ENCODE measurements around the gene SIGLEC9.

SIGLEC9 gene

DNA sequence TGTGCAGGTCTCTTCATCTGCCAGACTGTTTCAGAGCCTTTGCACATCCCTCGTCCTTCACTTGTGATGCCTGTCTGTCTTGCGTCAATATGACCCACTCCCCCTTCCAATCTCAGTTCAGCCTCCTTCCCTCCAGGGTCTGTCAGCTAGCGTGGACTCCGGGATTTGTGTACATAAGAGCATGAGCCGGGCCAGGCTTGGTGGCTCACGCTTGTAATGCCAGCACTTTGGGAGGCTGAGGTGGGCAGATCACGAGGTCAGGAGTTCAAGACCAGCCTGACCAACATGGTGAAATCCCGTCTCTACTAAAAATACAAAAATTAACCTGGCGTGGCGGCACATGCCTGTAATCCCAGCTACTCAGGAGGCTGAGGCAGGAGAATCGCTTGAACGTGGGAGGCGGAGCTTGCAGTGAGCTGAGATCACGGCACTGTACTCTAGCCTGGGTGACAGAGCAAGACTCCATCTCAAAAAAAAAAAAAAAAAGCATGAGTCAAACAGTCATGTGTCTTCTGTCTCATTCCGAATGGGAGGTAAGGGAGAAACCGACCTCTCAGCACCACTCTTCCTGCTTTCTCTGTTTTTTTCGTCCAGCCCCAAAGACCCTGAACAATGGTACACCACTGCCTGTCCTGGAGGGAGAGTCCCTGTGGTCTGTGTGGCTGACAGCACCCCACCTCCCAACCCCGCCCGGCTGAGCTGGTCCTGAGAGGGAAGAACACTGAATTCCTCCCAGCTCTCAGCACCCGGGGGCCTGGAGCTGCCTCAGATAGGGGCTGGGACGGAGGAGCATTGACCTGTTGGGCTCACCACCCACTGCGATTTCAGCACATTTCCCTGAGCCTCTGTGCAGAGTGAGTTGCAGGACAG, 2.4 kb upstream of the SIGLEC9 start:
- no peak for DNase-seq (ENCODE audit: low read depth in 2 of 3, low spot score in 2 of 3)

DNA sequence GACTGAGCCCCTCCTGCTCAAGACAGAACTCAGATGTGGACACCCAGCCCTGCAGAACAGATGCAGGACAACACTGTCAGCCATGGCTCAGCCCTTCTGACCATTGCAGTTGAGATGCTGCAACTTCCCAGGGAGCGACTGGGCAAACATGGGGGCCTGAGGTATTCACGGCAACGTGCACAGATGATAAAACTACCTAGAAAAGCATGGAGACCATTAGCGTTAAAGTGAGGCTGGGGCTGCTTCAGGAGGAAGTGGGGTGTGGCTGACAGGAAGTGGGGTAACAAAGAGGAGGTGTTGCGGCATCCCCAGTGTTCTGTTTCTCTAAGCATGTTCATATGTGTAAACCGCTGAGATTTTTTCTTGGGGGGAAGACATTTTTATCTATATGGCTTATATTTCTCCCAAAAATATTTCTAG, 1.3 kb upstream of the SIGLEC9 start:
- no peak for DNase-seq (ENCODE audit: low read depth in 2 of 3, low spot score in 2 of 3)

DNA sequence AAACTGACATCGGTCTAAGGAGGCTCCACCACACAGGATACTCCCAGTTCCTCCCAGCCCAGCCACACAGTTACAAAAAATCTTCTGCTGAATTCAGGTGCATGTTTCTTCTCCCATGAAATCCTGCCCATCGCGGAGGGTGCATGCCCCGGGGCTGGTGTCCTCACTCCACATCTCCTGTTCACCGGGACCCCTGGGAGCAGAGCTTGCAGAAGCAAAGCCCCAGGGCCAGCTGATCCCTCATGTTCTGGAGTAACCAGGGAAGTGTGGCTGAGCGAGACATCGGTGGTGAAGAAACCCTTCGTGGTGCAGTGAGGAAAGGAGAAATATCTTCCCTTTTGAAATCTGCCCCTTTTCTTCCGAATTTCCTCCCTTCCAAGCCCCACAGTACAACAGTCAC, 904 bp upstream of the SIGLEC9 start:
- no peak for DNase-seq (ENCODE audit: low read depth in 2 of 3, low spot score in 2 of 3)

DNA sequence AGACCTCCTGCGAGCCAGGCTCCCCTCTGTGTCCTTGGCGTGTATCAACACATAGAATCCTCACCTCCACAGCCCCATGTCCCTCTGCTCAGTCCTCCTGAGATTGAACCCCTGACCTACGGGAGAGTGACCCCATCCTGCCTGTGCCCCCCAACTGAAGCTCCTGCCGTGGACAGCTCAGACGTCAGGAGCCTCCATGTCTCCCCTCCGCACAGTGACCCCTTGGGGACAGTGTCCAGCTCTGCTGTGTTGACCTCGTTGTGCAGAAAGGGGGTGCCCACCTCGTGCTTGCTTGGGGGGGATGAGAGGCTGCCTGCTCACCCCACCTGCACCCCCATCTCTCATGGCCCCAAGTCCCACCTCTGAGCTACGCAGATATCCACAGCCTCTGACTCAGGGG, 490 bp upstream of the SIGLEC9 start:
- no peak for DNase-seq (ENCODE audit: low read depth in 2 of 3, low spot score in 2 of 3)

DNA sequence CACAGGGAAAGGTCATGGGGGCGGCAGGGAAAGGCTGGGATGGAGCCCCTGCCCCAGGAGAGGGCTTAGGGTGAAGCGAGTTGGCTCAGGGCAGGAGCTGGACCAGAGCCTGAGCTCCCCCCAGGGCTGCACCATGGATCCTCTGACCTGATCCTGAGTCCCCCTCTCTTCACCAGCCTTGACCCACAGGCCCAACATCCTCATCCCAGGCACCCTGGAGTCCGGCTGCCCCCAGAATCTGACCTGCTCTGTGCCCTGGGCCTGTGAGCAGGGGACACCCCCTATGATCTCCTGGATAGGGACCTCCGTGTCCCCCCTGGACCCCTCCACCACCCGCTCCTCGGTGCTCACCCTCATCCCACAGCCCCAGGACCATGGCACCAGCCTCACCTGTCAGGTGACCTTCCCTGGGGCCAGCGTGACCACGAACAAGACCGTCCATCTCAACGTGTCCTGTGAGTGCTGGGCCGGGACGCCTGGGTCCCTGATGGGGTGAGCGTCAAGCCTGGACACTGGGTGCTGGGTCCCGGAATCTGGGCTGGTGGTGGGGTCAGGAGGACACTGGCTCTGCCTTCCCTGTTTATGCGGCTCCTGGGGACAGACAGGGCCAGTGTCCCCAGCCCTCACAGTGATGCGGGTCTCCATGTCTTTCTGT, 842 bp downstream of the SIGLEC9 start:
- no peak for DNase-seq (ENCODE audit: low read depth in 2 of 3, low spot score in 2 of 3)

DNA sequence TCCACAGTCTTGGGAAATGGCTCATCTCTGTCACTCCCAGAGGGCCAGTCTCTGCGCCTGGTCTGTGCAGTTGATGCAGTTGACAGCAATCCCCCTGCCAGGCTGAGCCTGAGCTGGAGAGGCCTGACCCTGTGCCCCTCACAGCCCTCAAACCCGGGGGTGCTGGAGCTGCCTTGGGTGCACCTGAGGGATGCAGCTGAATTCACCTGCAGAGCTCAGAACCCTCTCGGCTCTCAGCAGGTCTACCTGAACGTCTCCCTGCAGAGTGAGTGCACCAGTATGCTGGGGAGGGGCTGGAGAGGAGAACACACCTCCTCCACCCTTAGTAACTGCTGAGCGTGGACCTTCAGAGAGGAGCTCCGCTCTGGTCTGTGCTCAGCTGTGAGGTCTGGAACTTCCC, 2.3 kb downstream of the SIGLEC9 start:
- no peak for DNase-seq (ENCODE audit: low read depth in 2 of 3, low spot score in 2 of 3)

DNA sequence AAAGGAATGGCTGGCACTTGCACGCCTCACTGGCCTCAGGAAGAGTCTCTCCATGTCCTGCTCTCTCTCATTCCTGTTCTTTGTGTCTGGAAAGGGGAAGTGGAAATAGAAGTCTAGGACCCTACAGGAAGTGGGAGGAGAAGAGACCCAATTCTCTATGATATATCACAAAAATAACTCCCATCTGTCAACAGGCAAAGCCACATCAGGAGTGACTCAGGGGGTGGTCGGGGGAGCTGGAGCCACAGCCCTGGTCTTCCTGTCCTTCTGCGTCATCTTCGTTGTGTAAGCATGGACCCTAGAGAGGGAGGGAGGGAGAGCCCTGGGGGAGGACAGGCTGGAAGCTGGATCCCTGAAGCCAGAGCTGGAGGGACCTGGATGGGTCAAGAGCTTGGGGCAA, 3.0 kb downstream of the SIGLEC9 start:
- no peak for DNase-seq (ENCODE audit: low read depth in 2 of 3, low spot score in 2 of 3)

DNA sequence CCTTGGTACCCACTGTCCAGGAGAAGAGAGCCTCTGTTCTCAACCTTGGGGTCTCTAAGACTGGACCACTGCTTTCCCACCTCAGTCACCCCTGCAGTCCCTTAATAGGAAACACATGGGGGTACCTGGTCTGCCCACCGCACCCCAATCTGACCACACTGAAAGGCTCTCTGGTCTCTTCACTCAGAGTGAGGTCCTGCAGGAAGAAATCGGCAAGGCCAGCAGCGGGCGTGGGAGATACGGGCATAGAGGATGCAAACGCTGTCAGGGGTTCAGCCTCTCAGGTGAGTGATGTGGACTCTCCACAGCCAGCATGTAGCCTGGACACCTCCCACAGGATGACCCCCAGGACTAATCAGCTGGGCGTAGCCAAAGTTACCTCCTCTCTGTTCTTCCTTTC, 3.5 kb downstream of the SIGLEC9 start:
- DNase-seq (ENCODE audit: low read depth in 2 of 3, low spot score in 2 of 3): no peak

DNA sequence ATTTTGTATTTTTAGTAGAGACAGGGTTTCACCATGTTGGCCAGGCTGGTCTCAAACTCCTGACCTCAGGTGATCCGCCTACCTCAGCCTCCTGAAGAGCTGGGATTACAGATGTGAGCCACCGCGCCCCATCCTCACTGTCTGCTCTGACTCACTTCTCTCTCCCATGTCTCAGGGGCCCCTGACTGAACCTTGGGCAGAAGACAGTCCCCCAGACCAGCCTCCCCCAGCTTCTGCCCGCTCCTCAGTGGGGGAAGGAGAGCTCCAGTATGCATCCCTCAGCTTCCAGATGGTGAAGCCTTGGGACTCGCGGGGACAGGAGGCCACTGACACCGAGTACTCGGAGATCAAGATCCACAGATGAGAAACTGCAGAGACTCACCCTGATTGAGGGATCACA, 5.0 kb downstream of the SIGLEC9 start:
- DNase-seq (ENCODE audit: low read depth in 2 of 3, low spot score in 2 of 3): no peak

DNA sequence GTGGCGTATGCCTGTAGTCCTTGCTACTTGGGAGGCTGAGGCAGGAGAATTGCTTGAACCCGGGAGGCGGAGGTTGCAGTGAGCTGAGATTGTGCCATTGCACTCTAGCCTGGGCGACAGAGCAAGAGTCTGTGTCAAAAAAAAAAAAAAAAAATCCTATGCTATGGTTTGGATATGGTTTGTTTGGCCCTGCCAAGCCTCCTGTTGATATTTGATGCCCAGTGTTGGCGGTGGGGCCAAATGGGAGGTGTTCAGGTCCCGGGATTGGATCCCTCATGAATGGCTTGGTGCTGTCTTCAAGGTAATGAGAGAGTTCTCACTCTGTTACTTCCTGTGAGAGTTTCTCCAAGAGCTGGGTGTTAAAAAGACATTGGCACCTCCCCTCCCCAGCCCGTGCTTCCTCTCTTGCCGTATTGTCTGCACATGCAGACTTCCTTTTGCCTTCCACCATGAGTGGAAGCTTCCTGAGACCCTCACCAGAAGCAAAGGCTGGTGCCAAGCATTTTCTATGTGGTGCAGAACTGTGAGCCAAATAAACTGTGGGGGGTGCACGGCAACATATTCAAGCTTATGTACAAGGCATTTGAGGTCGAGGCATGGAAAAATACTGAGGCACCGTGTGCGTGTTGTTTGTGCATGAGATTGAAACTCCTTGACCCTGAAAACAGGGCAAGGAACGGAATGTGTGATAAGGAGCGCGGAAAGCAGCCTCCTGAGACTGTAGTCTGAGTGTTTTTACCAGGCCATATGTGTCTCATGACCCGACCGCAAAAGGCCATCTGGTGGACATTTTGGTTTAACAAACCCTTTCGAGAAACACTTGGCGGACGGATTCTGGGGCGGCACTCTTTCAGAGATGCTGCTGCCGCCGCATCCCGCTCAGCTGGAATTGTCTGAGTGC, 7.3 kb downstream of the SIGLEC9 start:
- DNase-seq (ENCODE audit: low read depth in 2 of 3, low spot score in 2 of 3): no peak

DNA sequence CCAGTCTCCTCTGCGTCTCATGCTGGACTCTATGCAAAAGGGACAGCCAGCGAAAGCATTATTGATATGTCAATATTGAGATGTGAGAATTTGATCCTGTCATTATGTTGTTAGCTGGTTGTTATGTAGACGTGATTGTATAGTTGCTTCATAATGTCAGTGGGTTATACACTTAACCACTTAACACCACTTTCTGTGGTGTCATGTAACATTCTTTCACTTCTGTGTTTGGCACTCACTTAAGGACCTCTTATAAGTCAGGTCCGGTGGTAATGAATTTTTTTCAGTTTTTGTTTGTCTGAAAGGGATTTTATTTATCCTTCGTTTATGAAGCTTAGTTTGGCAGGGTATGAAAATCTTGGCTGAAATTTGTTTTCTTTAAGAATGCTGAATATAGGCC, 10.3 kb downstream of the SIGLEC9 start:
- no peak for DNase-seq (ENCODE audit: low read depth in 2 of 3, low spot score in 2 of 3)

DNA sequence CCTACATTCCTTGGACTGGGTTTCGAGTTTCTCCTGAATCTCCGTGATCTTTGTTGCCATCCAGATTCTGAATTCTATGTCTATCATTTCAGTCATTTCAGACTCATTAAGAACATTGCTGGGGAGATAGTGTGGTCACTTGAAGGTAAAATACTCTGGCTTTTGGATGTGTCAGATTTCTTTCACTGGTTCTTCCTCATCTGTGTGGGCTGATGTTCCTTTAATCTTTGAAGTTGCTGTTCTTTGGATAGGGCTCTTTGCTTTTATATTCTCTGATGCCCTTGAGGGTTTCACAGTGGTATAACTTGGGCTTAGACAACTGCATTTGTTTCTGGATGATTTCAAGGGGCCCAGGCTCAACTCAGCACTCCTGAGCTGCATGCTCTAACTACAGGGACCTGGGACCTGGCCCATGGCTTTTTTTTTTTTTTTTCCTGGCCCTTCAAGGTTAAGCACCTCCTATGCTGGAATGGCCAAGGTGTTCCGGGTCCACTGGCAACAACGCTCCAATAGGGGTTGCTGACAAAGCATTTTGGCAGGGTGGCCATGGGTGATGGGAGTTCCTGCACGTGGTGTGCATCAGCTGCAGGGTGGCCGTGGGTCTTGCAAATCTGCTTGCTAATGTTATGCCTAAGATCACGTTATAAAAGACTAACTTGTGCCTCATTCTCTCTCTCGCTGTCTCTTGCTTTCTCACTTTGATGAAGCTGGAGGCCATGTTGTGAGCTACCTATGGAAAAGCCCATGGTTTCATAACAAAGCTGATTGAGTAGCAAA, 11.5 kb downstream of the SIGLEC9 start:
- DNase-seq (ENCODE audit: low read depth in 2 of 3, low spot score in 2 of 3): no peak

DNA sequence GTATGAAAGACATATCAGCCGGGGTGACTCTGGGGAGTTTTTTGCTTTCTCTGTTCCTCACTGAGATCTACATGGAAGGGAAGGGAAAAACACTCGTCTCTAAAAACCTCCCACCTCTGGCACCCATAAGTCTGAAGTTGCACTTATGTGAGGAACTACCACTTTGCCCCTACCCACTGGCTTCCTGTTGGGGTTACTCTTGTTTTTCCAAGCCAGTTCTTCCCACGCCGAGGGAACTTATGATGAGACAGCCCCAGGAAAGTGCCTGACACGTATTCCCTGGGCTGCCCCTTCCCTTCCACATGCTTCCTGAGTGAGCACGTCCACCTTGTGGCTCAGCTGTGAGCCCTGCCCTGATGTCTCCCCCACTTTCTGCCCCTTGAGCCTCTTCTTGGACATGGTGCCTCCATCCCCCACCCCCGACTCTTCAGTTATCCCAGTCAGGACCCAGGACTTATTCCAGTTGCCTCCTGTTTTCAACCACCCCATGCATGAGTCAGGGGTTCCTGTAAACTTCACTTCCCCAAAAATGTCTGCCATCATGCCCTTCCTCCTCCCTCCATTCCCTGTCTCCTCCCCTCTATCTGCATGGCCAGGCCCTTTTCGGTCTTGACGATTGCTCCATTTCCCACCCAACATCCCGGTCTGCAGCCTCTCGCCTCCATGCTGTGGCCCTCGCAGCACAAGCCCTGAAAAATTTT, 12.3 kb downstream of the SIGLEC9 start:
- DNase-seq (ENCODE audit: low read depth in 2 of 3, low spot score in 2 of 3): no peak

DNA sequence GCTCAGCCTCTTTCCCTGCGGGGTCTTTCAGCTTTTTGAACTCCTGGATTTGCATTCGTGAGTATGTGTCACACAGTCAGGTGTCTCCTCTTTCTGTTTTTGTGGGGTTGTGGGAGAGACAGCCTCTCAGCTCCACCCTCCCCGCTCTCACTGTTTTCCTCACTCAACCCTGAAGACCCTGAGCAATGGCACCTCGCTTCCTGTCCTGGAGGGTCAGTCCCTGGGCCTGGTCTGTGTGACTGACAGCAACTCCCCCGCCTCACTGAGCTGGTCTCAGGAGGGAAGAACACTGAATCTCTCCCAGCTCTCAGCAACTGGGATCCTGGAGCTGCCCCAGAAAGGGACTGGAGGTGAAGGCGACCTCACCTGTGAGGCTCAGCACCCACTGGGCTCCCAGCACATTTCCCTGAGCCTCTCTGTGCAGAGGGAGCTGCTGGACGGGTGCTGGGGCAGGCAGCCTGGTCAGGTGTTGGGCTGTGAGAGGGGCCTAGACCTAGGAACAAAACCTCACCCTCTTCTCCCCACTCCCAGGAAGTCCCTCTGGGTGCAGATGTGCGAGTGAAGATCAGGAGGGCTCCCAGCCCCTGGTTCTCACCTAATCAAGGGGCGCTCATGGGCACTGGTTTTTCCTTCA, 13.2 kb downstream of the SIGLEC9 start:
- no peak for DNase-seq (ENCODE audit: low read depth in 2 of 3, low spot score in 2 of 3)

DNA sequence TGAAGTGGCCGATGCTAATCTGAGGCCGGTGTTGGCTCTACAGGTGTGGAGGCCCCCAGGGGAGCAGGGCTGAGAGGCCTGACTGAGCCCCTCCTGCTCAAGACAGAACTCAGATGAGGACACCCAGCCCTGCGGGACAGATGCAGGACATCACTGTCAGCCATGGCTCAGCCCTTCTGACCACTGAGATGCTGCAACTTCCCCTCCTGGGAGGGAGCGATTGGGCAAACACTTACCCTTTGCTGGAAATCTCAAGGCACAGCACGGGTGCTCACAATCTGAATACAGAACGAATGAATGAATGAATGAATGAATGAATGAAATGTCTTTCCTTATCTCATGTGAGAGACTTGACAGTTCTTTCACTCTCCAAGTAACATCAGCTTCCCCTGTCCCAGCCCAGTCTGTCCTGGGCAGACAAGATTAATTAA, 13.9 kb downstream of the SIGLEC9 start:
- DNase-seq (ENCODE audit: low read depth in 2 of 3, low spot score in 2 of 3): no peak

DNA sequence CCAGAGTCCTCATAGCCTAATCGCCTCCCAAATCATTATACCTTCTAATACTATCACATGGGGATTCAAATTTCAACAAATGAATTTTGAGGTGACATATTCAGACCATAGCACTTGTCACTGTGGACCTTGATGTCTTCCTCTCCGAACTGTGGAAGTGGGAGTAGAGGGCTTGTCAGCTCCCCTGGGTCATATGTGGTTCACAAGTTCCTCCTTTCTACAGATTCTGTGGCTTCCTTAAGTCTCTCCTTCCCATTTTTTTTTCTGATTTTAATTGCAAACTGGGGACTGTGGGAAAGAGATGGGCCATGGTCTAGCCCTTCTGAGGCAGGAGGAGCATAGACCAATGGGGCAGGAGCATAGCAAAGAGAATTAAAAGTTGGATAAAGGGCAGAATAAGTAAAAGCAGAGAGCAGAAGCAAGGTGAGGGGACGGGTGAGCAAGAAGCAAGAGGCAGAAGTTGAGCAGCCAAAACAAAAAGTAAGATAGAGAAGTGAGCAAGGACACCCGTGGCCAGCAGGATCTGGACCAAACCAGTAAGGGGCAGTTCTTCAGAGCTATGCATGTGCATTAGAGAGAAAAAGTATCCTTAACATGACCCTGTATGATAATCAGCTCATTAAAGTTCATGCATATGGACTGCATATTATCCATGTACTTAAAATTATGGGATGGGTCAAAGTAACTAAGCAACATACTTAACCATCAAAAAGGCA, 14.8 kb downstream of the SIGLEC9 start:
- no peak for DNase-seq (ENCODE audit: low read depth in 2 of 3, low spot score in 2 of 3)

DNA sequence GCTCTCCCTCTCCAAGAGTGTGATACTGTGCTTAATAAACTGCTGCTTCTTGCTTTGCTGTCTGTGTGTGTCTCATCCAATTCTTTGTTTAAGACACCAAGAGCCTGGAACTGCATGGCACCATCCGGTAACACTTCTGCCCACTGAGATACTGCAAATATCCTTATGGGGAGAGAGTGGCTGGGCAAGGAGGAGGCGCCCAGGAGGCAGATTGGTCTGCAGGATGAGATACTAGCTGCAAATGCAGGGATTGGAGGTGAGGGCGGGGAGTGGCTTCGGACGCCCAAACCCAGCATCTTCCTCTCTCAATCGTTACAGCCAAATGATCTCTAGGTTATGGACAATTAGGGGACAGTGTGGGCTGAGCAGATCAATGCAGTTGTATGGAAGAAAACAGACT, 15.7 kb downstream of the SIGLEC9 start:
- DNase-seq (ENCODE audit: low read depth in 2 of 3, low spot score in 2 of 3): no peak

DNA sequence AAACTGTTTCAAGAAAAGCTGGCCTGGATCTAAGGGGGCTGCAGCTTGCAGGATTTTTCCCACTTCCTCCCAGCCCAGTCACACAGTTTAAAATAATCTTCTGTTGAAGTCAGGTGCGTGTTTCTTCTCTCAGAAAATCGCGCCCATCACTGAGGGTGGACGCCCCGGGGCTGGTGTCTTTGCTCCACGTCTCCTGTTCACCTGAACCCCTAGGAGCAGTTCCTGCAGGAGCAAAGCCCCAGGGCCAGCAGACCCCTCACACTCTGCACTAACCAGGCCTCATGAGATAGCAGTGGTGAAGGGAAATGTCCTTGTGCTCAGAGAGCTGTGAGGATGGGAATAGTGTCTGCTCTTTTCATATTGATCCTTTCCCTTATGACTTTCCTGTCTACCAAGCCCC, 16.5 kb downstream of the SIGLEC9 start:
- DNase-seq (ENCODE audit: low read depth in 2 of 3, low spot score in 2 of 3): no peak

DNA sequence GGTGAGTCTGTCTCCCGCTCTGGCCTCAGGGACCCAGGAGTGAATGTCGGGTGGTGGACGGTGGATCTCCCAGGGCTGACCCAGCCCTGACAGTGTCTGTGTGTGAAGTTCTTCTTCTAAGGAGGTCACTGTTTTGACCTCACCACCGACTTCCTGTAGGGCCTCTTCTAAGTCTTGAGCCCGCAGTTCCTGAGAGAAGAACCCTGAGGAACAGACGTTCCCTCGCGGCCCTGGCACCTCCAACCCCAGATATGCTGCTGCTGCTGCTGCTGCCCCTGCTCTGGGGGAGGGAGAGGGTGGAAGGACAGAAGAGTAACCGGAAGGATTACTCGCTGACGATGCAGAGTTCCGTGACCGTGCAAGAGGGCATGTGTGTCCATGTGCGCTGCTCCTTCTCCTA, 17.4 kb downstream of the SIGLEC9 start, which contains the start of gene SIGLEC7:
Gene SIGLEC7 (plus strand): TSS at position 183 of the 400 bp plus-strand sequence. CDS start 69 bp downstream, at position 252.
- DNase-seq (ENCODE audit: low read depth in 2 of 3, low spot score in 2 of 3): no peak
